ENCODE data around the gene SMCO4.

The SMCO4 gene

GRCh38 chr11:93543292-93543977 lies at the start of gene SMCO4:
Gene SMCO4 (minus strand): TSS chr11:93543391. CDS start chr11:93479189, 64,202 bp downstream.
- TF ChIP-seq, protein P1, sequence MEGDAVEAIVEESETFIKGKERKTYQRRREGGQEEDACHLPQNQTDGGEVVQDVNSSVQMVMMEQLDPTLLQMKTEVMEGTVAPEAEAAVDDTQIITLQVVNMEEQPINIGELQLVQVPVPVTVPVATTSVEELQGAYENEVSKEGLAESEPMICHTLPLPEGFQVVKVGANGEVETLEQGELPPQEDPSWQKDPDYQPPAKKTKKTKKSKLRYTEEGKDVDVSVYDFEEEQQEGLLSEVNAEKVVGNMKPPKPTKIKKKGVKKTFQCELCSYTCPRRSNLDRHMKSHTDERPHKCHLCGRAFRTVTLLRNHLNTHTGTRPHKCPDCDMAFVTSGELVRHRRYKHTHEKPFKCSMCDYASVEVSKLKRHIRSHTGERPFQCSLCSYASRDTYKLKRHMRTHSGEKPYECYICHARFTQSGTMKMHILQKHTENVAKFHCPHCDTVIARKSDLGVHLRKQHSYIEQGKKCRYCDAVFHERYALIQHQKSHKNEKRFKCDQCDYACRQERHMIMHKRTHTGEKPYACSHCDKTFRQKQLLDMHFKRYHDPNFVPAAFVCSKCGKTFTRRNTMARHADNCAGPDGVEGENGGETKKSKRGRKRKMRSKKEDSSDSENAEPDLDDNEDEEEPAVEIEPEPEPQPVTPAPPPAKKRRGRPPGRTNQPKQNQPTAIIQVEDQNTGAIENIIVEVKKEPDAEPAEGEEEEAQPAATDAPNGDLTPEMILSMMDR (IDR thresholded peaks at IDR 0.05), result peak; percentile 73

DNA sequence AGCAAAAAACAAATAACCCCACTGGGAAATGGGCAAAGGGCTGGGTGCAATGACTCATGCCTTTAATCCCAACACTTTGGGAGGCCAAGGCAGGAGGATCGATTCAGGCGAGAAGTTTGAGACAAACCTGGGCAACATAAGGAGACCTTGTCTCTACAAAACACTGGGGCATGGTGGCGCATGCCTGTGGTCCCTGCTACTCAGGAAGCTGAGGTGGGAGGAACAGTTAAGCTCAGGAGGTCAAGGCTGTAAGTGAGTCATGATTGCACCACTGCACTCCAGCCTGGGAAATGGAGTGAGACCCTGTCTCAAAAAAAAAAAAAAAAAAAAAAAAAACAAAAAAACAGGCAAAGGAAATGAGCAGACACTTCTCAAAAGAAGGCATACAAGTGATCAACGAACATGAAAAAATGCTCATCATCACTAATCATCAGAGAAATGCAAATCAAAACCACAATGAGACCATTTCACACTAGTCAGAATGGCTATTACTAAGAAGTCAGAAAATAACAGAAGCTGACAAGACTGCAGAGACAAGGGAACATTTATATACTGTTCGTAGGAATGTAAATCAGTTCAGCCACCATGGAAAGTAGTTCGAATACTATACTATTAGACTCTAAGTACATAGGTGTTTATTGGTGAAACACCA lies 48.2 kb upstream of the SMCO4 start:
- TF ChIP-seq, protein P1 (IDR thresholded peaks at IDR 0.05), result no peak

- TF ChIP-seq, protein P1 (IDR thresholded peaks at IDR 0.05), result no peak
Observed at GRCh38 chr11:93589347-93589746, 46.2 kb upstream of the SMCO4 start.

GRCh38 chr11:93587858-93588581 lies 44.8 kb upstream of the SMCO4 start:
- TF ChIP-seq, protein P1 (IDR thresholded peaks at IDR 0.05), result no peak

- TF ChIP-seq, protein P1 (IDR thresholded peaks at IDR 0.05), result no peak
Observed at GRCh38 chr11:93585758-93586157, 42.6 kb upstream of the SMCO4 start.

DNA sequence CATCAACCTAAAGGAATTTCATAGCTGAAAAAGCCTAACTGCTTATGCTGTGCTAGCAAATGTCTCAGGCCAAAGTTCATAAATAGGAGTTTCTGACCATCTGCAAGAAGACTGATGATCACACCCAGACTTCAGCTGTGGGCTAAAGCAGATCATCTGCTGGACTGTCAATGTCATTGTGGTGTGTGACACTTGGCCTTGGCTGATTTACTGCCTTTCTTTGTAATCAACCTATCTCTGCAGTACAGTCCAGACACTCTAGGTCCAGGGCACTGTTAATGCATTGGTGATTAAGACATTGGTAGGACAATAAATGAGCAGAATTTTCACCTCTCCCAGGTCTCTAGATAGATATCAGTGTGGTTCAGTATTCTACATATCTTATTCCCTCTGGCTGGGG lies 40.3 kb upstream of the SMCO4 start:
- TF ChIP-seq, protein P1 (IDR thresholded peaks at IDR 0.05), result no peak

- TF ChIP-seq, protein P1 (IDR thresholded peaks at IDR 0.05), result no peak
Observed at GRCh38 chr11:93579187-93579751, 36.1 kb upstream of the SMCO4 start.

Measured in LNCAP (cell line).